ENCODE data around the gene TMEM52.

- TF ChIP-seq CTCF (IDR thresholded peaks at IDR 0.05) (no peak), POLR2A (IDR thresholded peaks at IDR 0.05) (no peak)
Observed at GRCh38 chr1:1948783-1949182, 29.7 kb upstream of the TMEM52 start.
